ENCODE measurements around the gene ACADS.

DNA sequence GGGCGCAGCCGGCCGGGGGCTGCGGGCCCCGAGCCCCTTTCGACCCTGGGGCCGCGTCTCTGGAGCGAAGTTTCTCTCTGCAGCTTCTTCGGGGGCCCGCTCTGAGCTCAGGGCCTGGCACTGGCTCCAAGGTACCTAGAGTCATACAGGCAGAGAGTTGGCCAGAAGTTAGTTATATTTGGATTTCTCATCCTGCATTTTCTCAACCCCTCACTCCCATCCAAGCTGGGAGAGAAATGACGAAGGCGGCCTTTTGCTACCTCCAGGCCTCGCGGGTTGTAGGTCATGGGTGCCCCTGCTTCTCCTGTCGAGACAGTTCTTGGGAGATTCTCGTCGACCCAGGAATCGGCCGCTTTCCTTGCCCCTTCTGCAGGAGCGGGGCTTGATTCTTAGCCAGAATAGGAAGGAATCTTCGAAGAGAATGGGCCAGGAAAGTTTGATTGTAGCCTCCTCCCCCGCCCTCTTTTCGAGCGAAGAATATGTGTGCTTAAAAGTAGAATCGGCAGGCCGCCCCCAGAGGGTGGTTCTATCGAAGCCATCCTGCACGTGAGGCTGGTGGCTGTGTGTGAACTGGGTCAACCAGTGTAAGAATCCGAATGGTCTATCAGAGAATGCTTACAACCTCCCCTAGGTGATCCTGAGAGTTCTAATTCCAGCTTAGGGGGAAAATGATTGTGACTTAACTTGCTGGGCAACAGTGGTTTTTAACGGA lies 37.9 kb upstream of the ACADS start:
- TF ChIP-seq EZH2 (IDR thresholded peaks at IDR 0.05; ENCODE audit: borderline replicate concordance, low read depth, low read length, poor library complexity, severe bottlenecking) (no peak), CTCF (conservative IDR thresholded peaks at IDR 0.05; ENCODE audit: low read depth, low read length) (no peak)
